RPMI7951 (cell line): Measurements from ENCODE around the gene C4orf54. TPM values are rescaled to one million over a fixed set of nuclear protein-coding genes. Genes with fewer than 3 reads are reported as not detected.

Source experiments
- DNase-seq: peaks from one replicate; pipeline ENCODE4 v3.0.0-alpha.2; 2012; ENCODE audit warnings: low read depth
- total RNA-seq: library from RNA; depleted of rRNA; stranded (reverse); fragments of >200 nt; shearing (Covaris generic); gene quantifications from 2 replicates; pipeline ENCODE4 v1.2.3, GENCODE V29; 2014

Gene C4orf54
- total RNA-seq, 1 experiment from 2014 or later, result 1.4 TPM

GRCh38 chr4:99651811-99652485 lies 5.7 kb downstream of the C4orf54 start:
- DNase-seq, result no peak

GRCh38 chr4:99651016-99651769 lies 6.4 kb downstream of the C4orf54 start:
- no peak for DNase-seq

- no peak for DNase-seq
Observed at GRCh38 chr4:99649778-99650177, 7.8 kb downstream of the C4orf54 start.

- no peak for DNase-seq
Observed at GRCh38 chr4:99649208-99649607, 8.4 kb downstream of the C4orf54 start.

GRCh38 chr4:99648321-99648720 lies 9.3 kb downstream of the C4orf54 start:
- DNase-seq, result no peak

- DNase-seq, result no peak
Observed at GRCh38 chr4:99647071-99647470, 10.6 kb downstream of the C4orf54 start.

GRCh38 chr4:99645638-99646037 lies 12.0 kb downstream of the C4orf54 start:
- no peak for DNase-seq

- no peak for DNase-seq
Observed at GRCh38 chr4:99645036-99645435, 12.6 kb downstream of the C4orf54 start.

- DNase-seq, result no peak
Observed at GRCh38 chr4:99644453-99644852, 13.2 kb downstream of the C4orf54 start.

GRCh38 chr4:99642725-99643489 lies 14.7 kb downstream of the C4orf54 start:
- DNase-seq, result peak; percentile 77

GRCh38 chr4:99640676-99641075 lies 17.0 kb downstream of the C4orf54 start:
- no peak for DNase-seq

- no peak for DNase-seq
Observed at GRCh38 chr4:99637174-99637573, 20.5 kb downstream of the C4orf54 start.

GRCh38 chr4:99636422-99636821 lies 21.2 kb downstream of the C4orf54 start:
- no peak for DNase-seq

GRCh38 chr4:99635601-99636000 lies 22.0 kb downstream of the C4orf54 start:
- peak; percentile 50 for DNase-seq

GRCh38 chr4:99634742-99635360 lies 22.8 kb downstream of the C4orf54 start:
- DNase-seq, result no peak

GRCh38 chr4:99633772-99634171 lies 23.9 kb downstream of the C4orf54 start:
- DNase-seq, result no peak

- DNase-seq, result no peak
Observed at GRCh38 chr4:99630857-99631360, 26.7 kb downstream of the C4orf54 start.

- DNase-seq, result peak; percentile 86
Observed at GRCh38 chr4:99629962-99630554, 27.6 kb downstream of the C4orf54 start.

- no peak for DNase-seq
Observed at GRCh38 chr4:99628040-99628439, 29.6 kb downstream of the C4orf54 start.

GRCh38 chr4:99625369-99625768 lies 32.3 kb downstream of the C4orf54 start:
- no peak for DNase-seq

GRCh38 chr4:99624141-99624719 lies 33.4 kb downstream of the C4orf54 start:
- DNase-seq, result no peak
